Pancreas (tissue), 10 donors: Measurements from ENCODE around the gene CEP55. TPM values are rescaled to one million over a fixed set of nuclear protein-coding genes. Genes with fewer than 3 reads are reported as not detected.
A peak's percentile ranks its signal among the peaks of the same experiment; 100 is the strongest.

Experiments
- ATAC-seq, 4 donors: fragments of 200-7000 bp; cut with Tn5 transposase; one replicate each; pipeline versions ENCODE4 v1.8.0 to v1.9.1; 2020; ENCODE audit warnings: mild to moderate bottlenecking in 4 of 4, moderate library complexity in 4 of 4
- DNase-seq, 6 donors: peaks; one replicate each; pipeline ENCODE4 v3.0.0-alpha.2; 2020
- FAIRE-seq: peaks from 2 replicates; lab custom pipeline; 2012; peaks lifted over from hg19 to GRCh38; lab: Jason Lieb, UNC
- H3K27ac ChIP-seq, 4 donors: fragments of 200-600 bp; sonication (generic); 1 replicate in 3 of 4; 2 replicates in 1 of 4; pipeline versions ENCODE4 v1.5.0 to v1.8.0; 2020
- H3K27me3 ChIP-seq, 4 donors: fragments of 200-600 bp; one replicate each; pipeline ENCODE4 v1.8.0; 2021
- H3K36me3 ChIP-seq, 3 donors: fragments of 200-600 bp; sonication (generic) in 1 of 3; one replicate each; pipeline versions ENCODE4 v1.5.0 to v1.8.0; 2020 to 2021
- H3K4me1 ChIP-seq, 3 donors: fragments of 200-600 bp; one replicate each; pipeline ENCODE4 v1.8.0; 2021
- H3K4me3 ChIP-seq, 4 donors: fragments of 200-600 bp; sonication (generic) in 2 of 4; one replicate each; pipeline versions ENCODE4 v1.5.0 to v1.8.0; 2020 to 2021
- H3K9me3 ChIP-seq, 4 donors: fragments of 200-600 bp; one replicate each; pipeline ENCODE4 v1.8.0; 2021
- CTCF ChIP-seq, 4 donors: fragments of 200-600 bp; sonication (generic) in 3 of 4; IDR thresholded peaks; one replicate each; pipeline versions ENCODE4 v1.5.0 to v1.8.0; 2021; ENCODE audit warnings: antibody characterized with exemption in 4 of 4
- WGBS, 2 donors: extraction: QIAGEN DNeasy Blood & Tissue Kit; methylation state at CpG; one replicate each; pipeline ENCODE4 v1.1.7; 2013; 5-methylcytosine and 5-hydroxymethylcytosine counted together
- intact Hi-C, 3 donors: fragments of 100-400 bp; cut with DNase I; formaldehyde crosslinking; loops; one replicate each; pipeline versions ENCODE4 v1.11.1 to v1.14.2; 2022
- polyA plus RNA-seq, 2 donors: library from polyadenylated mRNA; stranded (reverse); fragments of 200-250 nt; gene quantifications; one replicate each; pipeline ENCODE4 v1.2.3, GENCODE V29; 2013
- total RNA-seq, 6 donors: library from RNA; stranded (reverse); fragmentation: NEBNext Ultra II Directional in 4 of 6; extraction: Animal tissue kit (Norgen Biotek cat#: 25700) in 4 of 6; gene quantifications; one replicate each; pipeline versions ENCODE4 v1.2.1 to v1.2.4, GENCODE V29; 2021 to 2023
- donor health status: healthy with polysubstance abuse.
- donor health status: DM: no; HTN: no; CAD: no; lungs with moderate emphysema.
- donor health status: DM: no; HTN: no; CAD: no.
- donor health status: control.
- donor health status: control.
- donor health status: Bipolar disorder and iron deficiency.
- donor health status: DM: yes; HTN: yes; CAD: no.
- donor health status: DM: no; HTN: no; CAD: no.
- donor health status: DM: no; HTN: no; CAD: no.
- donor health status: DM: yes; HTN: yes; CAD: no.

CEP55 gene
- total and polyA plus RNA-seq, 8 donors: 0.07 to 0.94 (median 0.25) TPM; not detected in 1

- H3K4me3 ChIP-seq: no peak overlapping the region
- H3K36me3 ChIP-seq: no peaks in the 10 kb centered on the region
- ATAC-seq (no peak), DNase-seq (no peak), FAIRE-seq (no peak)
- H3K27ac ChIP-seq: no peak overlapping the region
- WGBS, 2 donors: 0 to 91% methylated on average over 1 of the region's 1 CpG
- H3K9me3 ChIP-seq: no peaks in the 10 kb centered on the region
- no peak for TF ChIP-seq CTCF (IDR thresholded peaks at IDR 0.05)
- H3K27me3 ChIP-seq: no peaks in the 10 kb centered on the region
- intact Hi-C loops: no loop called here
- H3K4me1 ChIP-seq: no peaks in the 10 kb centered on the region
Measured at GRCh38 chr10:93513091-93513490, 16.7 kb downstream of the CEP55 start.

- no peak for FAIRE-seq
- WGBS, 2 donors: 84 to 89% methylated on average over 4 of the region's 4 CpGs
- intact Hi-C loops: no loop called here
- H3K4me3 ChIP-seq: no peak overlapping the region
- no peak for TF ChIP-seq CTCF (IDR thresholded peaks at IDR 0.05)
- no peak for ATAC-seq
- H3K36me3 ChIP-seq: no peaks in the 10 kb centered on the region
- no peak overlapping the region for H3K27ac ChIP-seq
- no peaks in the 10 kb centered on the region for H3K27me3 ChIP-seq
- H3K9me3 ChIP-seq: no peaks in the 10 kb centered on the region
- no peak for DNase-seq
- H3K4me1 ChIP-seq: no peaks in the 10 kb centered on the region
Measured at GRCh38 chr10:93514521-93514920, 18.1 kb downstream of the CEP55 start.

DNA sequence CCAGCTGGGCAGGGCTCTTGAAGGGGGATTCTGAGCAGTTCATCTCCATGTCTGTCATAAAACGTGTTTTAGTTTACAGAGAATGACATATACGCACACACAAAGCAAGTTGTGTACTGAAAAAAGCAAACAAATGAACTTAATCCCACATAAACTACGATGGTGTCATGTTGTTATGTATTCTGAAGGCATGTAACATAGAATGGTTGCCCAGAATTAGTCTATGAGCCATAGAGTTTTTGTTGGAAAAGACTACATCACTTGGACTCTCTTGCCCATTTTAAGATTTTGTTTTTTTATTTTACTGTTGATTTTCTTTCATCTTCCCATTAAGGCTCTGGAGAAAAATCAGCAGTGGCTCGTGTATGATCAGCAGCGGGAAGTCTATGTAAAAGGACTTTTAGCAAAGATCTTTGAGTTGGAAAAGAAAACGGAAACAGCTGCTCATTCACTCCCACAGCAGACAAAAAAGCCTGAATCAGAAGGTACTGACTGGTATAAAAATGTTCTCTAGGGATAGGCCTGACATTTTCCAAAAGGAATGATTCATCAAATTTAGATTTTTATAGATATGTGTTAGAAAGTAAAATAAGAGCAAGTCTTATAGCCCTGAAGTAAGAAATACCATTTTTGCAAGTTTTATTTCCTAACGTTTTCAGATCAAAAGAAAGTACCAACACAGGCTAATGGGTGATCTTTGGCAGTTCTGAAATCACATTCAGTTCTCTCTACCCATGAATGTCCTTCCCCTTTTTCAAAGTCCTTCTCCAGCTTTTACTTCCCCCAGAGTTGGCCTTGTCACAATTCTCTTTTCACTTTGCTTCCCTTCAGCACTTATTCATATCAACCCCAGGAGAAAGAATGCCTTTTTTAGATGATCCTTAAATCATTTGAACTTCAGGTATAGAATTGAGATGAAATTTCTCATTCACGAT lies 18.9 kb downstream of the CEP55 start:
- no peaks in the 10 kb centered on the region for H3K4me1 ChIP-seq
- no peaks in the 10 kb centered on the region for H3K9me3 ChIP-seq
- FAIRE-seq (no peak), ATAC-seq (peak in 2 of 4 donors; percentile 57 to 64), DNase-seq (no peak)
- intact Hi-C loops: no loop called here
- no peak overlapping the region for H3K4me3 ChIP-seq
- H3K36me3 ChIP-seq: no peaks in the 10 kb centered on the region
- no peak for TF ChIP-seq CTCF (IDR thresholded peaks at IDR 0.05)
- no peaks in the 10 kb centered on the region for H3K27me3 ChIP-seq
- WGBS, 2 donors: 61 to 74% methylated on average over 8 of the region's 8 CpGs
- no peak overlapping the region for H3K27ac ChIP-seq

- ATAC-seq: no peak
- Histone ChIP-seq H3K4me1 (no peaks in the 10 kb centered on the region), H3K9me3 (no peaks in the 10 kb centered on the region), H3K36me3 (no peaks in the 10 kb centered on the region), H3K27ac (no peak overlapping the region), H3K4me3 (no peak overlapping the region), H3K27me3 (no peaks in the 10 kb centered on the region)
- 86 to 94% methylated on average over 1 of the region's 1 CpG for WGBS, 2 donors
- TF ChIP-seq CTCF (IDR thresholded peaks at IDR 0.05): no peak
- no peak for FAIRE-seq
- no peak for DNase-seq
- intact Hi-C loops: no loop called here
Measured at GRCh38 chr10:93516006-93516380, 19.6 kb downstream of the CEP55 start.

- Histone ChIP-seq H3K36me3 (no peaks in the 10 kb centered on the region), H3K9me3 (no peaks in the 10 kb centered on the region), H3K27ac (no peak overlapping the region), H3K27me3 (no peaks in the 10 kb centered on the region), H3K4me1 (no peaks in the 10 kb centered on the region), H3K4me3 (no peak overlapping the region)
- ATAC-seq: no peak
- intact Hi-C loops: no loop called here
- TF ChIP-seq CTCF (IDR thresholded peaks at IDR 0.05): no peak
- WGBS, 2 donors: 96 to 97% methylated on average over 4 of the region's 4 CpGs
- DNase-seq: no peak
- no peak for FAIRE-seq
Measured at GRCh38 chr10:93518531-93518930, 22.1 kb downstream of the CEP55 start.
